Nephron (organoid): ENCODE results near the gene P2RY4.

Experiments
- H3K27ac Mint-ChIP-seq, 3 experiments: 2 replicates each; pipeline ENCODE4 v1.8.0; 2020; ENCODE audit warnings: mixed read lengths in 3 of 3, mild to moderate bottlenecking in 2 of 3, moderate library complexity in 1 of 3
- H3K27me3 Mint-ChIP-seq: 2 replicates; pipeline ENCODE4 v1.8.0; 2021; ENCODE audit warnings: low read depth, mild to moderate bottlenecking, moderate library complexity, mixed read lengths
- H3K36me3 Mint-ChIP-seq: 2 replicates; pipeline ENCODE4 v1.8.0; 2020; ENCODE audit warnings: low read depth, mixed read lengths
- H3K4me1 Mint-ChIP-seq: 2 replicates; pipeline ENCODE4 v1.8.0; 2020; ENCODE audit warnings: mixed read lengths
- H3K4me3 Mint-ChIP-seq, 3 experiments: 2 replicates each; pipeline ENCODE4 v1.8.0; 2020; ENCODE audit warnings: mild to moderate bottlenecking in 3 of 3, mixed read lengths in 3 of 3, moderate library complexity in 2 of 3
- H3K9me3 Mint-ChIP-seq: 2 replicates; pipeline ENCODE4 v1.8.0; 2020; ENCODE audit warnings: mixed read lengths
- TF ChIP-seq, protein P1 (sequence below), 3 experiments: fragments of 200-600 bp; sonication (generic); IDR thresholded peaks; one replicate each; pipeline ENCODE4 v1.5.0; 2021; ENCODE audit warnings: antibody characterized with exemption in 3 of 3; ENCODE audit not compliant: unreplicated experiment in 3 of 3

The P2RY4 gene

DNA sequence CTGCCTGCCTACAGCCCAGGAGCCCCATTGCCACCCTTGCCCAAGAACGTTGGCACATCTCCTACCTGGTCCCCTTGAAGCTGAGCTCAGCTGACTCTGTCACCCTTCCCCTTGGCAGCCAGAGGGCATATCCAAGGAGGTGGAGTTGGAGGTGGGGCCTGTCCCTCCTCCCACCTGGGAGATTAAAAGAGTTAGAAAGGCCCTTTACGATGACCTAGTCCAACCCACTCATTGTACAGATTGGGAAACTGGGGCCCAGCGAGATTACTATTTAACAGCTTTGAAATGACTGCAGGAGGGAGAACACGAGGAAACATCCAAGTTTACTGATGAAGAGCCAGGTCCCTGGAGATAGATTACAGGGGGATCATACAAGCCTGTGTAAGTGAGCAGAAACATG is at the start of gene P2RY4:
Gene P2RY4, minus strand, starts transcription at position 101 of the 400 bp plus-strand sequence. CDS start 580 bp downstream, outside the sequence.
- peaks cover 6% of the 10 kb centered on the region for H3K9me3 Mint-ChIP-seq
- no peaks in the 10 kb centered on the region for H3K27me3 Mint-ChIP-seq
- H3K36me3 Mint-ChIP-seq, result no peaks in the 10 kb centered on the region
- TF ChIP-seq, protein P1, sequence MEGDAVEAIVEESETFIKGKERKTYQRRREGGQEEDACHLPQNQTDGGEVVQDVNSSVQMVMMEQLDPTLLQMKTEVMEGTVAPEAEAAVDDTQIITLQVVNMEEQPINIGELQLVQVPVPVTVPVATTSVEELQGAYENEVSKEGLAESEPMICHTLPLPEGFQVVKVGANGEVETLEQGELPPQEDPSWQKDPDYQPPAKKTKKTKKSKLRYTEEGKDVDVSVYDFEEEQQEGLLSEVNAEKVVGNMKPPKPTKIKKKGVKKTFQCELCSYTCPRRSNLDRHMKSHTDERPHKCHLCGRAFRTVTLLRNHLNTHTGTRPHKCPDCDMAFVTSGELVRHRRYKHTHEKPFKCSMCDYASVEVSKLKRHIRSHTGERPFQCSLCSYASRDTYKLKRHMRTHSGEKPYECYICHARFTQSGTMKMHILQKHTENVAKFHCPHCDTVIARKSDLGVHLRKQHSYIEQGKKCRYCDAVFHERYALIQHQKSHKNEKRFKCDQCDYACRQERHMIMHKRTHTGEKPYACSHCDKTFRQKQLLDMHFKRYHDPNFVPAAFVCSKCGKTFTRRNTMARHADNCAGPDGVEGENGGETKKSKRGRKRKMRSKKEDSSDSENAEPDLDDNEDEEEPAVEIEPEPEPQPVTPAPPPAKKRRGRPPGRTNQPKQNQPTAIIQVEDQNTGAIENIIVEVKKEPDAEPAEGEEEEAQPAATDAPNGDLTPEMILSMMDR (IDR thresholded peaks at IDR 0.05; ENCODE audit: unreplicated experiment in 3 of 3), result no peak
- H3K27ac Mint-ChIP-seq, result no peak within 1 kb of the TSS
- no peak within 1 kb of the TSS for H3K4me3 Mint-ChIP-seq
- H3K4me1 Mint-ChIP-seq, result no peaks in the 10 kb centered on the region

DNA sequence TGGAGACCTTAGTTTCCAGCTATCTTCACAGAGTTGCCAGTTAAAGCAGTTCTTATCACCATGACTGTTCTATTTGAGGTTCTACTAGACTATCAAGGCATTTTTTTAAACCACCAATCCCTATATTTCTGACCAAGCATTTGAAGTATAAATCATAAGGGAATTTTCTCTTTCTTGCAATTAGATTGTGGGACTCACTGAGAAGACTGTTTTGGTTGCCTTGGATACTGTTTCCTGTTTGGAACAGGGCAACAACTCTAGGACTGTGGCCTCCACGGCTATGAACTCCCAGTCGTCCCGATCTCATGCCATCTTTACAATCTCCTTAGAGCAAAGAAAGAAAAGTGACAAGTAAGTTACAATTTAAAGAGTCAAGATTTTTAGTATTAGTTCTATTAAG is 41.7 kb upstream of the P2RY4 start:
- Mint-ChIP-seq H3K9me3 (peaks cover 3% of the 10 kb centered on the region), H3K4me1 (no peaks in the 10 kb centered on the region), H3K4me3 (no peak overlapping the region), H3K27ac (no peak overlapping the region), H3K27me3 (no peaks in the 10 kb centered on the region), H3K36me3 (peaks cover 20% of the 10 kb centered on the region)
- TF ChIP-seq, protein P1 (IDR thresholded peaks at IDR 0.05; ENCODE audit: unreplicated experiment in 3 of 3), result no peak

DNA sequence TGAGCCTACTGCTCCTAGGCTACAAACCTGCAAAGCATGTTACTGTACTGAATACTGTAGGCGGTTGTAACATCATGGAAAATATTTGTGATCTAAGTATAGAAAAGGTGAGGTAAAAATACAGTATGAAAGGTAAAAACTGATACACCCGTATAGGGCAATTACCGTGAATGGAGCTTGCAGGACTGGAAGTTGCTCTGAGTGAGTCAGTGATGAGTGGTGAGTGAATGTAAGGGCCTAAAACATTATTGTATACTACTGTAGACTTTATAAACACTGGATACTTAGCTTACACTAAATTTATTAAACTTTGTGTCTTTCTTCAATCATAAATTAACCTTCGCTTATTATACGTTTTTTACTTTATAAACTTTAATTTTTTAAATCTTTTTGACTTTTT is 33.6 kb upstream of the P2RY4 start:
- TF ChIP-seq, protein P1 (IDR thresholded peaks at IDR 0.05; ENCODE audit: unreplicated experiment in 3 of 3), result no peak
- Mint-ChIP-seq H3K36me3 (no peaks in the 10 kb centered on the region), H3K4me1 (peaks cover 10% of the 10 kb centered on the region), H3K27me3 (no peaks in the 10 kb centered on the region), H3K27ac (no peak overlapping the region), H3K9me3 (peaks cover 3% of the 10 kb centered on the region), H3K4me3 (no peak overlapping the region)

DNA sequence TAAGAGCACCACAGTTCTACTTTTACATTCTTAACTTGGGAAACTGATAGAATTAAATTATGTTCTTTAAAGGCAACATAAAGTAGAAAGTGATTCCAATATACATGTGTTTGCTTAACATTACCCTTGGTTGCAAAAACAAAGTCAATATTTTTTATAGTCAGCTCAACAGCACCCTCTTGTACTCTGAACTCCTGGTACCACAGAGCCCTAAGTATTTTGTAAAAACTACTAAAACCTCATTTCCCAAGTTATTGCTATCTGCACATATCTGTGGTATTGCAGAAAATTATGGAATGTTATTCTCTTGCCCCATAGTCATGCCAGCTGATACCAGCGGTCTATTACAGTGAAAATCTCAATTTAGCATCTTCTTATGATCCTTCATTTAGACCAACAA is 32.8 kb upstream of the P2RY4 start:
- Mint-ChIP-seq H3K27me3 (no peaks in the 10 kb centered on the region), H3K9me3 (peaks cover 3% of the 10 kb centered on the region), H3K4me3 (peak overlapping the region; percentile 10 to 76 (median 53)), H3K4me1 (peaks cover 10% of the 10 kb centered on the region), H3K36me3 (no peaks in the 10 kb centered on the region), H3K27ac (no peak overlapping the region)
- TF ChIP-seq, protein P1 (IDR thresholded peaks at IDR 0.05; ENCODE audit: unreplicated experiment in 3 of 3), result no peak

DNA sequence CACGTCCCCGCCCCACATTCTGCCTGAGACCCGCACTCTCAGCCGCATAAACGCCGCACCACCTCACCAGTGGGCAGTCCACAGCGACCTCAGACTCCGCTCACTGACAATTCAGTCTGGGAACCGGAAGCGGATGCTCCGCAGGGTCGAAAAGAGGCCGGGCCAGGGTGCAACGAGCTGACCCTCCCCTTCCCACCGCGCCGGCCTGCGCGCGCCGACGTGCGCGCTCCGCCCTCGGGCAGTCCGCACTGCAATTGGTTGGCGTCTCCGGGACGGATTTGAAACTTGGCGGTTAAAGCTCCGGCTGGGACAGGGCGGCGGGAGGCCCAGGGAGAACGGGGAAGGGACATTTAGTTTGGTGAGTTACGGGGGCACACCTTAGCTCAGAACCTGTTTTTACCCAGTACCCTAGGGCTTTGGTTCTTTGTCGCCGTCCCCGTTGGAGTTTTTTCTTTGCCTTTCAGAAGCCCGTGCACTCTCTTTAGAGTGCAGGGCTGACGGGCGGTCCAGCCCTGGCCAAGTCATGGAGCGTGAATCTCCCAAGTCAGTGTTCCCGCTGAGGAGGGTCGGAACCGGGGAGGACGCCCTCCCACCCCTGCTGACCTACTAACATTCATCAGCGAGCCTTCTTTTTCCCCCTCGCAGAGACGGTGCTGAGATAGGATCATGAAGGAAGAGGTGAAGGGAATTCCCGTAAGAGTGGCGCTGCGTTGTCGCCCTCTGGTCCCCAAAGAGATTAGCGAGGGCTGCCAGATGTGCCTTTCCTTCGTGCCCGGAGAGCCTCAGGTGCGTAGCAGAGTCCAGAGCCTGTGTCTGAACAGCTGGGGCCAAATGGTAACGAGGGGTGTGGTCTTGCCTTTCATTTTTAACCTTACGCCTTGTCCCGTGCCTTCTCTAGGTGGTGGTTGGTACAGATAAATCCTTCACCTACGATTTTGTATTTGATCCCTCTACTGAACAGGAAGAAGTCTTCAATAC is 30.1 kb upstream of the P2RY4 start, which contains the start of the genes KIF4A and PDZD11:
Gene KIF4A, plus strand, starts transcription at position 312 of the 978 bp plus-strand sequence. Its CDS starts 355 bp downstream, at position 667.
Gene PDZD11, minus strand, starts transcription at position 135 of the 978 bp plus-strand sequence. CDS start 586 bp downstream, outside the sequence.
- Mint-ChIP-seq H3K4me3 (peak within 1 kb of the TSS; percentile 88 to 94 (median 89)), H3K4me1 (peaks cover 10% of the 10 kb centered on the region), H3K9me3 (peaks cover 3% of the 10 kb centered on the region), H3K36me3 (peaks cover 8% of the 10 kb centered on the region), H3K27ac (peak within 1 kb of the TSS; percentile 38 to 80 (median 77)), H3K27me3 (no peaks in the 10 kb centered on the region)
- TF ChIP-seq, protein P1 (IDR thresholded peaks at IDR 0.05; ENCODE audit: unreplicated experiment in 3 of 3), result no peak
